ENCODE results near the gene ZNF532.

DNA sequence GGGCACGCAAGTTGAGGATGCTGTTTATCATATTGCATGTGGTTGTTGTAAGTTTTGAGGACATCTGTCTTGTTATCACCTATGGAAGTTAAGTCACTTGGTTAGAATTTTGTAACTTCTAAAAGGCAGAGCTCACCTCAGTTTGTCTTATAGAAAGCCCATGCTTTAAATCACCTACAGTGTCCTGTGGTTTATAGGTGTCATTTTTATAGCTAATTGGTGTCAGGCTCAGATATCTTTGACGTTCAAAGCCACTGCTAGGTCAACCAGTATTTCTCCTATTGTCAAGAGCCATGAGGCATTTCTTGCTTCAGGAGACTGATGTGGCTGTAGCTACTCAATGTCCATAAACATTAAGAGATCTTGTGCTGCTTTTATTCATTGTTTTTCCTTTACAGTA is 16.8 kb downstream of the ZNF532 start:
- TF ChIP-seq, protein P1, sequence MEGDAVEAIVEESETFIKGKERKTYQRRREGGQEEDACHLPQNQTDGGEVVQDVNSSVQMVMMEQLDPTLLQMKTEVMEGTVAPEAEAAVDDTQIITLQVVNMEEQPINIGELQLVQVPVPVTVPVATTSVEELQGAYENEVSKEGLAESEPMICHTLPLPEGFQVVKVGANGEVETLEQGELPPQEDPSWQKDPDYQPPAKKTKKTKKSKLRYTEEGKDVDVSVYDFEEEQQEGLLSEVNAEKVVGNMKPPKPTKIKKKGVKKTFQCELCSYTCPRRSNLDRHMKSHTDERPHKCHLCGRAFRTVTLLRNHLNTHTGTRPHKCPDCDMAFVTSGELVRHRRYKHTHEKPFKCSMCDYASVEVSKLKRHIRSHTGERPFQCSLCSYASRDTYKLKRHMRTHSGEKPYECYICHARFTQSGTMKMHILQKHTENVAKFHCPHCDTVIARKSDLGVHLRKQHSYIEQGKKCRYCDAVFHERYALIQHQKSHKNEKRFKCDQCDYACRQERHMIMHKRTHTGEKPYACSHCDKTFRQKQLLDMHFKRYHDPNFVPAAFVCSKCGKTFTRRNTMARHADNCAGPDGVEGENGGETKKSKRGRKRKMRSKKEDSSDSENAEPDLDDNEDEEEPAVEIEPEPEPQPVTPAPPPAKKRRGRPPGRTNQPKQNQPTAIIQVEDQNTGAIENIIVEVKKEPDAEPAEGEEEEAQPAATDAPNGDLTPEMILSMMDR (optimal IDR thresholded peaks at IDR 0.05 in 1 of 3, IDR thresholded peaks at IDR 0.05 in 1 of 3, conservative IDR thresholded peaks at IDR 0.05 in 1 of 3; ENCODE audit: extremely low read depth in 1 of 3, insufficient read depth in 2 of 3, low read length in 3 of 3): no peak
- TF ChIP-seq EZH2 (IDR thresholded peaks at IDR 0.05; ENCODE audit: low read length): no peak

Data from keratinocyte (primary cell).